ENCODE results near the gene RIMS4. TPM values are rescaled to one million over a fixed set of nuclear protein-coding genes. Genes with fewer than 3 reads are reported as not detected.

RIMS4 gene
- total and polyA plus RNA-seq, 2 donors (not counting 1 experiment from before 2014, with no cell fraction given): not detected

DNA sequence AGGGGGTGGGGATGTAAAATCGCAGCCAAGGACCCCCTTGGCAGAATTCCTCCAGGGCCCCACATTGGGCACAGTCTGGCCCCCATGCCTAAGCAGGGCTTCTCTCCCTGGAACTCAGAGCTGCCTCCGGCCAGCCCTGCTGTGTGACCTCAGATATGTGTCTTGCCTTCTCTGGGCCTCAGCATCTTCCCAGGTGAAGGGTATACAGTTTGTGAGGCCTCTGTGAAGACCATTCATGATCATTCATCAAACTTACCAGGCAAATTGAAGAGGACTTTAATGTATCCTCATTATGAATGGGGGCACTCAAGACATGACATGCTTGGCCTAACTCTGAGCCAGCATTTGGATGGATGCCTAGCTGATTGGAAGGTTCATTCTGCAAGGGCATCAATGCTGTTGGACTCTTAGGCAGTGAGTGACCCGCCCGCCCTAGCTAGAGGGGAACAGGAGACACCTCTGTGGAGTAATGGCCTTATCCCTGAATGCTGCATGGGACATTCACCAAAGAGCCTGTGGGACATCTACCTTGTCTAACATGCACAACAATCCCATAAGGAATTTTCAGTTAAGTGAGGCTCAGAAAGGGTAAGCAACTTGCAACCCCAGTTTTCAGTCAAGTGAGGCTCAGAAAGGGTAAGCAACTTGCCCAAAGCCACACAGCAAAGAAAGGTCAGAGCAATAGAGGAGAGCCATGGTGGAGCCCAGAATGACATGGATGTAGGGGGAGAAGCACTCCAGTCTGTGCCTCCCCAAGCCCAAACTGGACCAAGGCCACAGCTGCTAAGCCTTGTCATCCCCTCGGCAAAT lies 94.6 kb downstream of the RIMS4 start:
- H3K4me1 Mint-ChIP-seq: no peaks in the 10 kb centered on the region
- intact Hi-C loops (cut with micrococcal nuclease): no loop called here
- Histone ChIP-seq H3K27me3 (replicated peaks in 1 of 4; ENCODE audit: control extremely low read depth in 1 of 4, control insufficient read depth in 3 of 4, insufficient read depth in 4 of 4, low read length in 3 of 4) (no peaks in the 10 kb centered on the region), H3K36me3 (replicated peaks in 1 of 2; ENCODE audit: control extremely low read depth in 1 of 2, control insufficient read depth in 1 of 2, extremely low read depth in 1 of 2, insufficient read depth in 2 of 2, low read length in 1 of 2) (no peaks in the 10 kb centered on the region), H4K20me1 (ENCODE audit: control insufficient read depth, insufficient read depth, low read length, poor library complexity, severe bottlenecking) (no peaks in the 10 kb centered on the region), H3K9me3 (ENCODE audit: control extremely low read depth in 1 of 3, control insufficient read depth in 2 of 3, insufficient read depth in 1 of 3, low read length in 2 of 3) (no peaks in the 10 kb centered on the region), H3K79me2 (ENCODE audit: control insufficient read depth, insufficient read depth, low read length) (no peaks in the 10 kb centered on the region), H3K27ac (ENCODE audit: low read length in 2 of 2) (no peak overlapping the region), H2AFZ (ENCODE audit: insufficient read depth, low read depth, low read length, poor library complexity, severe bottlenecking) (no peak overlapping the region), H3K4me3 (ENCODE audit: control extremely low read depth in 1 of 5, extremely low read depth in 1 of 5, insufficient read depth in 1 of 5, low read depth in 2 of 5, low read length in 4 of 5) (no peak overlapping the region), H3K4me2 (replicated peaks; ENCODE audit: low read depth, low read length, poor library complexity, severe bottlenecking) (no peak overlapping the region), H3K9ac (ENCODE audit: low read length) (no peak overlapping the region), H3K4me1 (ENCODE audit: control insufficient read depth in 2 of 2, insufficient read depth in 2 of 2, low read length in 2 of 2) (no peaks in the 10 kb centered on the region)
- H3K27me3 Mint-ChIP-seq: peaks cover 10% of the 10 kb centered on the region
- CTCF ChIA-PET: interaction anchor here (1.4 kb wide), 1 partner anchor 32 kb away, joined by 3 read pairs; no protein-coding TSS in a partner anchor
- no peaks in the 10 kb centered on the region for H3K9me3 Mint-ChIP-seq (ENCODE audit: insufficient read depth)
- H3K4me3 Mint-ChIP-seq: no peak overlapping the region
- ATAC-seq (ENCODE audit: low read depth): no peak
- POLR2A ChIA-PET: no interaction called here
- WGBS (ENCODE audit: insufficient coverage): 90% methylated on average over 3 of the region's 5 CpGs
- no peak overlapping the region for H3K27ac Mint-ChIP-seq
- no peak for TF ChIP-seq EZH2 (IDR thresholded peaks at IDR 0.05; ENCODE audit: borderline replicate concordance, insufficient read depth, low read depth, low read length, poor library complexity, severe bottlenecking)
- TF ChIP-seq, protein P1, sequence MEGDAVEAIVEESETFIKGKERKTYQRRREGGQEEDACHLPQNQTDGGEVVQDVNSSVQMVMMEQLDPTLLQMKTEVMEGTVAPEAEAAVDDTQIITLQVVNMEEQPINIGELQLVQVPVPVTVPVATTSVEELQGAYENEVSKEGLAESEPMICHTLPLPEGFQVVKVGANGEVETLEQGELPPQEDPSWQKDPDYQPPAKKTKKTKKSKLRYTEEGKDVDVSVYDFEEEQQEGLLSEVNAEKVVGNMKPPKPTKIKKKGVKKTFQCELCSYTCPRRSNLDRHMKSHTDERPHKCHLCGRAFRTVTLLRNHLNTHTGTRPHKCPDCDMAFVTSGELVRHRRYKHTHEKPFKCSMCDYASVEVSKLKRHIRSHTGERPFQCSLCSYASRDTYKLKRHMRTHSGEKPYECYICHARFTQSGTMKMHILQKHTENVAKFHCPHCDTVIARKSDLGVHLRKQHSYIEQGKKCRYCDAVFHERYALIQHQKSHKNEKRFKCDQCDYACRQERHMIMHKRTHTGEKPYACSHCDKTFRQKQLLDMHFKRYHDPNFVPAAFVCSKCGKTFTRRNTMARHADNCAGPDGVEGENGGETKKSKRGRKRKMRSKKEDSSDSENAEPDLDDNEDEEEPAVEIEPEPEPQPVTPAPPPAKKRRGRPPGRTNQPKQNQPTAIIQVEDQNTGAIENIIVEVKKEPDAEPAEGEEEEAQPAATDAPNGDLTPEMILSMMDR (IDR thresholded peaks at IDR 0.05): no peak
- no peak for DNase-seq

All from B cell (primary cell).